OCI-LY3 (cell line): ENCODE results near the gene OR4K1.
"Not testable (repeated sequence)": the region's sequence is repeated elsewhere in the genome, so short reads cannot be mapped to it uniquely, and the experiment has no call there.

Experiments used
- H2AFZ ChIP-seq: fragments of 200-600, 300-600 bp; shearing (Covaris generic); 2 replicates; pipeline ENCODE4 v1.6.0; 2014; ENCODE audit warnings: antibody characterized with exemption, low read depth, low read length
- H3K27ac ChIP-seq: fragments of 200-600, 300-600 bp; sonication (generic); 2 replicates; pipeline ENCODE4 v1.5.1; 2014; ENCODE audit warnings: mild to moderate bottlenecking, low read length, moderate library complexity, mixed read lengths
- H3K27me3 ChIP-seq: fragments of 200-600, 300-600 bp; sonication (generic); 2 replicates; pipeline ENCODE4 v1.6.1; 2014; ENCODE audit warnings: low read depth, low read length, mixed read lengths
- H3K36me3 ChIP-seq: fragments of 200-600, 300-600 bp; sonication (generic); replicated peaks from 2 replicates; pipeline ENCODE3; 2014; ENCODE audit warnings: low read depth, low read length, mixed read lengths
- H3K4me1 ChIP-seq: fragments of 300-600, 200-600 bp; sonication (generic); 2 replicates; pipeline ENCODE4 v1.6.1; 2014; ENCODE audit warnings: low read length, mixed read lengths
- H3K4me2 ChIP-seq: fragments of 200-600, 300-600 bp; sonication (generic); 2 replicates; pipeline ENCODE4 v1.6.1; 2014; ENCODE audit warnings: low read length, mixed read lengths
- H3K4me3 ChIP-seq: fragments of 300-600, 200-600 bp; sonication (generic); 2 replicates; pipeline ENCODE4 v1.5.1; 2014; ENCODE audit warnings: antibody characterized with exemption, mild to moderate bottlenecking, low read length, moderate library complexity
- H3K79me2 ChIP-seq: fragments of 300-600, 200-600 bp; shearing (Covaris generic); 2 replicates; pipeline ENCODE4 v1.6.1; 2014; ENCODE audit warnings: mild to moderate bottlenecking, low read length, mixed read lengths
- H3K9ac ChIP-seq: fragments of 300-600, 200-600 bp; shearing (Covaris generic); 2 replicates; pipeline ENCODE4 v1.6.0; 2014; ENCODE audit warnings: mild to moderate bottlenecking, low read length, moderate library complexity
- H3K9me3 ChIP-seq: fragments of 200-600, 300-600 bp; shearing (Covaris generic); 2 replicates; pipeline ENCODE4 v1.6.1; 2014; ENCODE audit warnings: low read length, mixed read lengths; ENCODE audit not compliant: insufficient read depth
- H4K20me1 ChIP-seq: fragments of 200-600, 300-600 bp; sonication (generic); 2 replicates; pipeline ENCODE4 v1.6.1; 2016; ENCODE audit warnings: low read length, mixed read lengths; ENCODE audit not compliant: insufficient read depth
- EZH2phosphoT487 ChIP-seq: fragments of 200-600 bp; shearing (Covaris generic); IDR thresholded peaks from 2 replicates; pipeline ENCODE4 v1.6.1; 2018; ENCODE audit warnings: antibody characterized with exemption, mixed run types, low read depth
- TF ChIP-seq, protein P1 (sequence below): fragments of 200-600, 300-600 bp; sonication (generic); IDR thresholded peaks from 2 replicates; pipeline ENCODE4 v1.5.1; 2014; ENCODE audit warnings: antibody characterized with exemption, low read length, low read depth

Gene OR4K1

DNA sequence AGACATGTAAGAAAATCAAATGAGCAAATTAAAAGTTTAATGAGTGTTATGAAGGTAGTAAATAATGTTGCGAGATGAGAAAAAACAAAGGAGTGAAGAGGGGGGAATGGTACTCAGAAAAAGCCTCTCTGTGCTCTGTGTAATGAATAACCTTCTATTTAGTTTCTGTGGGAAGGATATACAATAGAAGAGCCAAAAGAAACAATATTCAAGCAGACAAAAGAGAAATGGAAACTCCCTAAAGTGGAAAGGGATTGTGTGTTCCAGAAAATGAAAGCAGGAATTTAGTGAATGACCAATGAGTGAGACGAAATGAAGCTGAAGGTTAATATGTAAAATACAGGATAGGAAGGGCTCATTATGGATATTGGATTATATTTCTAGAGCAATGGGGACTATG is 18.5 kb downstream of the OR4K1 start:
- H3K4me2 ChIP-seq: no peak overlapping the region
- no peaks in the 10 kb centered on the region for H4K20me1 ChIP-seq
- no peak overlapping the region for H3K4me3 ChIP-seq
- no peaks in the 10 kb centered on the region for H3K9me3 ChIP-seq
- TF ChIP-seq EZH2phosphoT487: no peak
- TF ChIP-seq, protein P1, sequence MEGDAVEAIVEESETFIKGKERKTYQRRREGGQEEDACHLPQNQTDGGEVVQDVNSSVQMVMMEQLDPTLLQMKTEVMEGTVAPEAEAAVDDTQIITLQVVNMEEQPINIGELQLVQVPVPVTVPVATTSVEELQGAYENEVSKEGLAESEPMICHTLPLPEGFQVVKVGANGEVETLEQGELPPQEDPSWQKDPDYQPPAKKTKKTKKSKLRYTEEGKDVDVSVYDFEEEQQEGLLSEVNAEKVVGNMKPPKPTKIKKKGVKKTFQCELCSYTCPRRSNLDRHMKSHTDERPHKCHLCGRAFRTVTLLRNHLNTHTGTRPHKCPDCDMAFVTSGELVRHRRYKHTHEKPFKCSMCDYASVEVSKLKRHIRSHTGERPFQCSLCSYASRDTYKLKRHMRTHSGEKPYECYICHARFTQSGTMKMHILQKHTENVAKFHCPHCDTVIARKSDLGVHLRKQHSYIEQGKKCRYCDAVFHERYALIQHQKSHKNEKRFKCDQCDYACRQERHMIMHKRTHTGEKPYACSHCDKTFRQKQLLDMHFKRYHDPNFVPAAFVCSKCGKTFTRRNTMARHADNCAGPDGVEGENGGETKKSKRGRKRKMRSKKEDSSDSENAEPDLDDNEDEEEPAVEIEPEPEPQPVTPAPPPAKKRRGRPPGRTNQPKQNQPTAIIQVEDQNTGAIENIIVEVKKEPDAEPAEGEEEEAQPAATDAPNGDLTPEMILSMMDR: no peak
- H2AFZ ChIP-seq: no peak overlapping the region
- no peak overlapping the region for H3K27ac ChIP-seq
- no peaks in the 10 kb centered on the region for H3K36me3 ChIP-seq
- H3K27me3 ChIP-seq: no peaks in the 10 kb centered on the region
- no peak overlapping the region for H3K9ac ChIP-seq
- no peaks in the 10 kb centered on the region for H3K79me2 ChIP-seq
- no peaks in the 10 kb centered on the region for H3K4me1 ChIP-seq

DNA sequence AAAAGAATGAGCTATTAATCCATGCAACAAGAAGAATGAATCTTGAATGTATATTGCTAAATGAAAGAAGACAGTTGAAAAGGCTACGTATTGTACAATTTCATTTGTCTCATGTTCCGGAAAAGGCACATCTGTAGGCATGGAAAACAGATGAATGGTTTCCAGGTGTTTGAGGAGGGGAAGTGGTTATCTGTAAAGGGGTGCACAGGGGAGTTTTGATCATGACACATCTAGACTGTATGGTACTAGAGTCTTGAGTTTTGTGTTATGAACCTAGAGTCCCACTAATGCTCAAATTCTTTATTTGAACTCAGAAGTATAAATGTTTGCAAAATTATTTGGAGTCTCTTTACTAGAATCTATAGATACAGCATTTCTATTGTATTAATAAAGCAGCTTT is 39.0 kb downstream of the OR4K1 start:
- not testable (repeated sequence) for H2AFZ ChIP-seq, H3K27ac ChIP-seq, H3K4me2 ChIP-seq, H3K9me3 ChIP-seq, H3K9ac ChIP-seq, H3K27me3 ChIP-seq, H3K79me2 ChIP-seq, H3K36me3 ChIP-seq, H4K20me1 ChIP-seq, H3K4me1 ChIP-seq, H3K4me3 ChIP-seq

DNA sequence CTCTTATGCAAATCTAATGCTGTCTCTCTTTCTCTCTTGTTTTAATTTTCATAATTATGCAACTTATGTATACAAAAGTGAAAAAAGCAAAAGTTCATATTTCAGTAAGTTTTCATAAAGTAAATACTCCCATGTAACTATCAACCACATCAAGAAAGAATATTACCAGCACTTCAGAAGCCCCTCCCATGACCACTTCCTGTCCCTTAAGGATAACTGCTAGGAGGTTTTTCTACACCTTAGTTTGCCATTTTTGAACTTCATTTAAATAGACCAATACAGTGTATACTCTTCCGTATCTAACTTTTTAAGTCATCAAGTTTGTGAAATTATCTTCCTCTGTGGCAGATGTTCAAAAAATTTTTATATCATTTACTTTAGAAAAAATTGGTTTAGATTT is 44.1 kb downstream of the OR4K1 start:
- Histone ChIP-seq H4K20me1 (no peaks in the 10 kb centered on the region), H3K27ac (no peak overlapping the region), H3K27me3 (no peaks in the 10 kb centered on the region), H3K9ac (no peak overlapping the region), H2AFZ (no peak overlapping the region), H3K36me3 (no peaks in the 10 kb centered on the region), H3K4me3 (no peak overlapping the region), H3K9me3 (no peaks in the 10 kb centered on the region), H3K4me1 (no peaks in the 10 kb centered on the region), H3K79me2 (no peaks in the 10 kb centered on the region), H3K4me2 (no peak overlapping the region)
- TF ChIP-seq EZH2phosphoT487: no peak
- TF ChIP-seq, protein P1: no peak

DNA sequence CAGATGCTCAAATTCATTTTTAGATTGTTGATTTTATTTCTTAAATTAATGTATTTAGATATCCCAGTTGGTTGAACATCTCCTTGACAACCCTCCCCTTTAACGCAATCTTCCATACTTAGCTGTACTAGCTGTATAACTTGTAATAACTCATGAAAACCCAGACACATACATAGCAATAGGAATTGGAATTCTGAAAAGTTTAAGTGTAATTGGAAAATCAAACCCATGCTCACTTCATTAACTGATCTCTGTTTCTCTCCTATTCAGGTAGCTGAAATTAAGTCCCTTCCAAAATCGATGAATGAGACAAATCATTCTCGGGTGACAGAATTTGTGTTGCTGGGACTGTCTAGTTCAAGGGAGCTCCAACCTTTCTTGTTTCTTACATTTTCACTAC is 44.6 kb downstream of the OR4K1 start, which contains the start of gene OR4K15:
Gene OR4K15, plus strand, starts transcription at position 301 of the 400 bp plus-strand sequence. Its CDS starts 0 bp downstream, at position 301.
- TF ChIP-seq, protein P1: no peak
- Histone ChIP-seq H4K20me1 (no peaks in the 10 kb centered on the region), H3K4me2 (no peak within 1 kb of the TSS), H3K4me1 (no peaks in the 10 kb centered on the region), H3K4me3 (no peak within 1 kb of the TSS), H3K36me3 (no peaks in the 10 kb centered on the region), H3K9me3 (no peaks in the 10 kb centered on the region), H3K9ac (no peak within 1 kb of the TSS), H3K27ac (no peak within 1 kb of the TSS), H3K79me2 (no peaks in the 10 kb centered on the region), H2AFZ (no peak within 1 kb of the TSS), H3K27me3 (no peaks in the 10 kb centered on the region)
